NOMO-1 treated with DMSO at 0.1 percent for 48 hours (cell line): ENCODE measurements around the gene PRKD2.

ENCODE experiments used
- DNase-seq: peaks from one replicate; lab custom pipeline; 2025; ENCODE audit not compliant: unreplicated experiment; lab: John Stamatoyannopoulos, UW

PRKD2 gene

GRCh38 chr19:46665072-46665471 is 51.8 kb downstream of the PRKD2 start:
- no peak for DNase-seq

GRCh38 chr19:46661735-46662592 is 55.0 kb downstream of the PRKD2 start:
- DNase-seq, result peak; percentile 90

GRCh38 chr19:46661020-46661731 is 55.7 kb downstream of the PRKD2 start, which contains the start of gene DACT3:
Gene DACT3 (minus strand): TSS chr19:46661182. CDS start chr19:46661064, 118 bp downstream.
- DNase-seq, result peak; percentile 100

GRCh38 chr19:46660551-46661019 is 56.3 kb downstream of the PRKD2 start:
- no peak for DNase-seq

- no peak for DNase-seq
These were observed 56.9 kb downstream of the PRKD2 start for GRCh38 chr19:46660008-46660517.

- no peak for DNase-seq
These were observed 57.5 kb downstream of the PRKD2 start for GRCh38 chr19:46659151-46660007.

GRCh38 chr19:46656541-46656940 is 60.4 kb downstream of the PRKD2 start:
- DNase-seq, result no peak

GRCh38 chr19:46654621-46655152 is 62.2 kb downstream of the PRKD2 start:
- DNase-seq, result peak; percentile 47

GRCh38 chr19:46650445-46650844 is 66.5 kb downstream of the PRKD2 start:
- DNase-seq, result no peak

GRCh38 chr19:46648961-46649960 is 67.7 kb downstream of the PRKD2 start:
- no peak for DNase-seq

- peak; percentile 27 for DNase-seq
These were observed 68.6 kb downstream of the PRKD2 start for GRCh38 chr19:46648060-46648960.

GRCh38 chr19:46646402-46646801 is 70.5 kb downstream of the PRKD2 start:
- no peak for DNase-seq

GRCh38 chr19:46644720-46645119 is 72.2 kb downstream of the PRKD2 start:
- DNase-seq, result no peak

GRCh38 chr19:46640656-46641055 is 76.3 kb downstream of the PRKD2 start:
- no peak for DNase-seq

- peak; percentile 50 for DNase-seq
These were observed 77.3 kb downstream of the PRKD2 start for GRCh38 chr19:46639358-46640182.

- DNase-seq, result no peak
These were observed 79.7 kb downstream of the PRKD2 start for GRCh38 chr19:46637224-46637623.
